ENCODE measurements around the gene NIPA2.

DNA sequence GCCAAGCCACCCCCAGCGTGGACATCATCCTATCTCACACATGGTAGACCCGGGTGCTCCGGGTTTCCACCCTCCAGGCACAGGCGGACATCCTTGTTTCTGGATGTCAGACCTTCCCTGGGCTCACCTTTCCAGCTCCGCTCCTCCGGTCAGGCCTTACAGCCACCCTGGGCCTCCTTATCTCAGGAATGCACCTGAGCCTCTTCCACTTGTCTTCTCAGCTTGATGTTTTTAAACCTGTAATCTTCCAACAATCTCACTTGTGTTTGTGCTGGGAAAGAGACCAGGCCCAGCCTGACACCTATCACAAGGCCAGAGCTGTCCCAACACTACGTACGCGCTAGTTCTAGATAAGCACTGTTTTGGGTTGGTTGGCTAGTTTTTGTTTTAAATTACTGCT is 53.9 kb downstream of the NIPA2 start:
- TF ChIP-seq, protein P1, sequence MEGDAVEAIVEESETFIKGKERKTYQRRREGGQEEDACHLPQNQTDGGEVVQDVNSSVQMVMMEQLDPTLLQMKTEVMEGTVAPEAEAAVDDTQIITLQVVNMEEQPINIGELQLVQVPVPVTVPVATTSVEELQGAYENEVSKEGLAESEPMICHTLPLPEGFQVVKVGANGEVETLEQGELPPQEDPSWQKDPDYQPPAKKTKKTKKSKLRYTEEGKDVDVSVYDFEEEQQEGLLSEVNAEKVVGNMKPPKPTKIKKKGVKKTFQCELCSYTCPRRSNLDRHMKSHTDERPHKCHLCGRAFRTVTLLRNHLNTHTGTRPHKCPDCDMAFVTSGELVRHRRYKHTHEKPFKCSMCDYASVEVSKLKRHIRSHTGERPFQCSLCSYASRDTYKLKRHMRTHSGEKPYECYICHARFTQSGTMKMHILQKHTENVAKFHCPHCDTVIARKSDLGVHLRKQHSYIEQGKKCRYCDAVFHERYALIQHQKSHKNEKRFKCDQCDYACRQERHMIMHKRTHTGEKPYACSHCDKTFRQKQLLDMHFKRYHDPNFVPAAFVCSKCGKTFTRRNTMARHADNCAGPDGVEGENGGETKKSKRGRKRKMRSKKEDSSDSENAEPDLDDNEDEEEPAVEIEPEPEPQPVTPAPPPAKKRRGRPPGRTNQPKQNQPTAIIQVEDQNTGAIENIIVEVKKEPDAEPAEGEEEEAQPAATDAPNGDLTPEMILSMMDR (IDR thresholded peaks at IDR 0.05) = no peak
- TF ChIP-seq POLR2A (IDR thresholded peaks at IDR 0.05) (no peak), POLR2AphosphoS5 (IDR thresholded peaks at IDR 0.05) (no peak), EP300 (IDR thresholded peaks at IDR 0.05) (no peak)
